HG03103 (cell line): ENCODE measurements around the gene SLC38A2.
"Not testable (repeated sequence)": the region's sequence is repeated elsewhere in the genome, so short reads cannot be mapped to it uniquely, and the experiment has no call there.

Source experiments
- ATAC-seq: cut with Tn5 transposase; IDR thresholded peaks from one replicate; pipeline ENCODE4 v1.9.1; 2021; ENCODE audit warnings: low read depth; ENCODE audit not compliant: unreplicated experiment

Gene SLC38A2

DNA sequence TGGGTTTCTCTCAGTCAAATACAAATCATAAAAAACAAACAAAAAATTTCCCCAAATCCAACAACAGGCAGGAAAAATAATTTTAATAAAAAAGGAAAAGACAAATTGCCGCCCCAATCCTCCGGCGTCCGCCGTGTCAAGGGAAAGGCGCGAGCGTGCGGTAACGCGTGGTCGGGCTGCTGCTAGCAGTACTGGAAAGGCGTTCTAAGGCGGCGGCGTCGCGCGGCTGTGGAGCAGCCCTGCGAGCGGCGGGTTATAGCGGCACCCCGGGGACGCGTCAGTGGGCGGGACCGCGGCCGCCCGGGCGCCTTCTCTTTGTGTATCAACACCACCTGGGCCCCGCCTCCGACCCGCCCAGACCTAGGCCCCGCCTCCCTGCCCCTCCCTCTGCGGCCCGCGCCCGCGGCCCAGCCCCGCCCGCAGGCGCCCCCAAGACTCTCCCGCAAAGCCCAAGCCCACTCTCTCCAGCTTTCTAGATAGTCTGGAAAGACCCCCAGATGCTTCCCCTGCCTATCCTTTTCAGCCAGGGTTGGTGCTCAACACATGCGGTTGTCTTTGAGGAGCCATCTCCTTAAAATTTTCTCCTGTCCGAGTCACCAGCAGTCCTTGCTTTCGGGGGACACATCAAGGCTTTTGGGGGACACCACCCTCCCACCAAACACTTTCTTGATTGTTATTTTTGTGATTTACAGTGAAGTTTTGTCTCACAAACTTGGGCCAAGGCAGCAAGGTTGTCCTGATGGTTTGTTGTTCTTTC lies at the start of gene SLC38A2:
Gene SLC38A2 (minus strand): TSS at position 230 of the 757 bp plus-strand sequence. CDS start 1,480 bp downstream, outside the sequence.
- peak; percentile 86 for ATAC-seq

DNA sequence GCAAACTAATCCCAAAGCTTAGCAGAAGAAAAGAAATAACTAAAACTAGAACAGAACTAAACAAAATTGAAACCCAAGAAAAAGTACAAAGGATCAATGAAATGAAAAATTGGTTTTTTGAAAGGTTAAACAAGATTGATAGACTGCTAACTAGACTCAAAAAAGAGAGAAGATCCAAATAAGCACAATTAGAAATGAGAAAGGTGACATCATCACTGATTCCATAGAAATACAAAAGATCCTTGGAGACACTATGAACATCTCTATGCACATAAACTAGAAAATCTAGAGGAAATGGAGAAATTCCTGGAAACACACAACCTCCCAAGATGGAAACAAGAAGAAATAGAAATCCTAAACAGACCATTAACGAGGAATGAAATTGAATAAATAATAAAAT lies 47.1 kb upstream of the SLC38A2 start:
- ATAC-seq: no peak

DNA sequence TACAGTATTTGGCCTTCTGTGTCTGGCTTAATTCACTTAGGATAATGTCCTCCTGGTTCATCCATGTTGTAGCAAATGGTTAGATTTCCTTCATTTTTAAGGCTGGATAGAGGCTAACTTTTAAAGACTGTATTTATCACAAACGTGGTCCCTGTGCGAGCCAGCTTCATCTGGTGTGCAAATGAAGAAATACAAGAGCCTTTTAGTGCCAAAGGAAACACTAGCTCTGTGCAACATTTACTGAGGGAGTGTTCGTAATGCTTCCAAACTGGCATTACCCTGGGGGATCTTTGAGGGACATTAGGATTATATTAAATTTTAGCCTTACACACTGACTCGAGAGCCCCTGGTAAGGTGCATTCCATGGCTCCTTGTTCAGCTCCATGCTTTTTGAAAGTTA lies 43.0 kb upstream of the SLC38A2 start:
- ATAC-seq: no peak

- ATAC-seq: no peak
Measured at GRCh38 chr12:46414591-46415268, 42.2 kb upstream of the SLC38A2 start.

DNA sequence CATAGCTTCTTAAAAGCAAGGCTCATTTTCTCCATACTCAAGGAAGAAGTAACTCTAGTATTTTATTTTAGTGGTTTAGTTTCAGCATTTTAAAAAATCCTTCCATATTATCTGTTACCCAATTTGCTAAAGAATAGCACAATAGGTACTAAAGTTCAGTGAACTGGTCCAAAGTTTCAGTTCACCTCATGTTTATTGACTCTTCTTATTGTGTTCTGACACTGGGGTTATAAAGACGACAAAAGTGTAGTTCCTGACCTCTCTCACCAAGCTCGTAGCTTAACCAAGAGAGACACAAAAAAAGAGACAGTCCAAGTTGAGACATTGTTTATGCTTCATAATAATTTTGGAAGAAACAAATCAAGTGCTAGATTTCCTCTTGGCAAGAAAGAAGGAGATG lies 40.8 kb upstream of the SLC38A2 start:
- no peak for ATAC-seq

DNA sequence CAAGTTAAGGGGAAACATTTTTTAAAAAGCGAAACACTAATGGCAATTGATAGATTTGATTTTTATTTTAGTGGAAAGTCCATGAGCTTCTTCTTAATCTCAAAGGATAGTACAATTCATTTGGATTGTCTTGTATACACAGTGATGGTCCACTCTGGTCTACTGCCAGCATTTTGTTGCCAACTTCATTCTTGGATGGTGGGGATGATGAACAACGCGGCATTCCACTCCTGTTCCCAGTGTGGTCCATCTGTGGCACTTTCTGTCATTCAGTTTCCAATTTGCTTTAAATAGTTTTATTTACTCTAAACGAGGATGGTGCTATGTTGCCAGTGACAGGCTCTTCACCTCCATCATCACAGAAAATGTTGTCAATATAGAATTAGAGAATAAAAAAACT lies 40.3 kb upstream of the SLC38A2 start:
- no peak for ATAC-seq

DNA sequence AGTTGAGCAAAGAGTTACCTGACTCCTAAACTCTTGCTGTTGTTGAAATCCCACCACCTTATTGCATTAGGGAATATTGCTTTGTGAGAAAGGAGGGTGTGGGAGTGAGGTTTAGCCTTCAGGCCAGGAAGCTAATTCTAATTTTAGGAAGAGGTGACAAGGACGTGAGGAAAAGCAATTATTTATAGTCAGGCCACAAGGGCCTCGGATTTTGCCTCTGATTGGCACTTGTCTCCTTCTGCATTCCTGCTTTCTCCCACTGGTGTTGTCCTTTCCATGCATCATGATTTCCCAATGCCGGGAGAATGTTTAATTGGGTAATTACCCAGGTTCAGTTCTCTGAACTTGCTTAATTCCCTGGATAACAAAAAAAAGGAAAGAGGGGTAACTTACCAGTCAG lies 37.9 kb upstream of the SLC38A2 start:
- no peak for ATAC-seq

DNA sequence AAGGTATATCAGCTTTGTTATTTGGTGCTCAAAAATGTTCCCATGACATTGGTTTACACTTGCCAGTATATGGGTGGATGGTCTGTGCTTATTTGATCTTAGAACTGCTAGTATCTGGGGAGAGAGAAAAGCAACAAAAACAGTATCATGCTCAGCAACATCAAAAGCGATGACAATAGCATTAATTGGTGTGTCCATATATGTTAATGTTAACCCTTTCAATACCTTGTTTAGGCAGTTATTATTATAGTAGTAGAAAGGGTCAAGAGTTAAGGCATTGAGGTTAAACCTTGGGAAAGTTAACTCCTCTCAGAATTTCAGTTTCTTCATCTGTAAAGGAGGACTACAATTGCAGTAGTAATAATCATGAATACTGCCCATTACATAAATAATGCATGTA lies 37.4 kb upstream of the SLC38A2 start:
- ATAC-seq: no peak

DNA sequence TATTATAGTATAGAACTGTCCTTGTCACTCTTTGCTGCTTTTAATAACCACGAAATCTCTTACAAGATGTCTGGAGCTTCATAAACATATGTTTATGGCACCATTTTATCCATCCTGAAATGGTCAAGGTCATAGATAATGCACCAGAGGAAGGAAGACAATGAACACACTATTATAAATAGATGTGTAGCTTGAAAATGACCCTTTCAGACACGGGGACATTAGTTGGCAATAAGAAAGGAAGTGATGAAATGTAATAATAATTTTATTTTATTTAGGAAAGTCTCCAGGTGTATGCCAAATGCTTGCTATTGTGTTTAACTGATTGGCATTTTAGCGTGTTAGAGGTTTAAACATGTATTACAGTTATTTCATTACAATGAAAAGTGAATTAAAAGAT lies 36.8 kb upstream of the SLC38A2 start:
- ATAC-seq: no peak

DNA sequence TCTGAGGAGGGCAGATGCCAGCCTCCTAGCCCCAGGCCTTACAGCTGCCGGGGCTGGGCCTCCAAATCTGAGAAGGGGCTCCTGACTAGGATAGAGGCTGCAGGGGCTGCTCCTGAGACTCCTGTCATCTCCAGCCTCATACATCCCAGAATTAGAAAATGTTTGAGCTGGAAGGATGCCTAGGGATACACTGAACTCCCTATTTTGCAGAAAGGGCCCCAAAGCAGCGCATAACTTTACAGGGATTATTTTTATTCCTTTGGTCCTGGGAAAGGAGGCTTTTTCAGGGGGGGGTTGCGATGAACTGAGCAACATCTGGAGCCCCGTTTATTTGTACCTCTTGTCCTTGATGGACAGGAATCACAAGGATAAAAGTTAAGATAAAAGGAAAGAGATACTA lies 35.9 kb upstream of the SLC38A2 start:
- no peak for ATAC-seq

DNA sequence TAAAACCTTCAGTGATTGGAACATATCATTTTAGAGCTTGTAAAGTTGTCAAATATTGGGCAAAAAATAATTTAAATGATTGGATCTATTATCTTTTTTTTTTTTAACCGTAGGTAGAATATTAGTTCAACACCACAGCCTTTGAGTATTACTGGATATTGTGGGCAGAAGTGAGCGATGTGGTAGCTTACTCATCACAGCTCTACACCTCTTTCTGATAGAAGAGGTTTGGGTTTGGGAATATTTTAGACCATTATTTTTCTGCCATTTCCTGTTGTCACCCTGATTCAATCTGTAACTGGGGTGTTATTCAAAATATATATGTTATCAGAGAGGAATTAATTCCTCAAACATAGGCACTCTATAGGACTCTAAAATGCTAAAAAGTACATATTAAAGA lies 34.8 kb upstream of the SLC38A2 start:
- no peak for ATAC-seq

GRCh38 chr12:46406352-46407027 lies 33.9 kb upstream of the SLC38A2 start:
- ATAC-seq: no peak

DNA sequence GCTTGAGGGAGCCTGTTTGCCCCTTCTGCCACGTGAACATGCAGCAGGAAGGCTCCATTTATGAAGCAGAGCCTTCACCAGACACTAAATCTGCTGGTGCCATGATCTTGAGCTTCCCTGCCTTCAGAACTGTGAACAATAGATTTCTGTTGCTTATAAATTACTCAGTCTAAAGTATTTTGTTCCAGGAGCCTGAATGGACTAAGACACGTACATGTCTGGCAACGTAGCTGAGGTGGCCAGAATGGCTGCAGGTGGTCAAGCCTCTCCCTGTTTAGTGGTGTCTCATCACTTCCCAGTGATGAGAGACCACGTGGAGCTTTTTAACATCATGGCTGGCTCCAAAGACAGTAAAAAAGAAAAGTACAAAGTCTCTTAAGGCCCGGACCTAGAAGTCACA lies 32.2 kb upstream of the SLC38A2 start:
- ATAC-seq: no peak

- no peak for ATAC-seq
Measured at GRCh38 chr12:46404225-46404631, 31.7 kb upstream of the SLC38A2 start.

- no peak for ATAC-seq
Measured at GRCh38 chr12:46403719-46404070, 31.1 kb upstream of the SLC38A2 start.

- no peak for ATAC-seq
Measured at GRCh38 chr12:46402941-46403718, 30.6 kb upstream of the SLC38A2 start.

- no peak for ATAC-seq
Measured at GRCh38 chr12:46402451-46402850, 29.9 kb upstream of the SLC38A2 start.

GRCh38 chr12:46401662-46402061 lies 29.1 kb upstream of the SLC38A2 start:
- no peak for ATAC-seq

DNA sequence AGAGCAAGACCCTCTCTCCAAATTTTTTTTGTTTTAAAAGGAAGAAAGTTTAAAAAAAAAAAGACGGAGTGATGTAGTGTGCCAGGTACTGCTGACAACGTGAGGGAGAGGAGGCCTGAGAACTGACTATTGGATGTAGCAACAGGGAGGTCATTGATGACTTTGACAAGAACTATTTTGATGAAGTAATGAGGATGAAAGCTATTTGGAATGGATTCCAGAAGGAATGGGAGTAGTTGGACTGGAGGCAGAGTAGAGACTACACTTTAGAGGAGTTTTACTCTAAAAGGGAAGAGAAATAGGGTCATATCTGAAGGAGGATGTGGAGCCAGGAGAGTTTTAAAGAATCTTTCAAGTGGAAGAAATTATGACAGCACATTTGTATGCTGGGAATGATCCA lies 27.8 kb upstream of the SLC38A2 start:
- no peak for ATAC-seq

DNA sequence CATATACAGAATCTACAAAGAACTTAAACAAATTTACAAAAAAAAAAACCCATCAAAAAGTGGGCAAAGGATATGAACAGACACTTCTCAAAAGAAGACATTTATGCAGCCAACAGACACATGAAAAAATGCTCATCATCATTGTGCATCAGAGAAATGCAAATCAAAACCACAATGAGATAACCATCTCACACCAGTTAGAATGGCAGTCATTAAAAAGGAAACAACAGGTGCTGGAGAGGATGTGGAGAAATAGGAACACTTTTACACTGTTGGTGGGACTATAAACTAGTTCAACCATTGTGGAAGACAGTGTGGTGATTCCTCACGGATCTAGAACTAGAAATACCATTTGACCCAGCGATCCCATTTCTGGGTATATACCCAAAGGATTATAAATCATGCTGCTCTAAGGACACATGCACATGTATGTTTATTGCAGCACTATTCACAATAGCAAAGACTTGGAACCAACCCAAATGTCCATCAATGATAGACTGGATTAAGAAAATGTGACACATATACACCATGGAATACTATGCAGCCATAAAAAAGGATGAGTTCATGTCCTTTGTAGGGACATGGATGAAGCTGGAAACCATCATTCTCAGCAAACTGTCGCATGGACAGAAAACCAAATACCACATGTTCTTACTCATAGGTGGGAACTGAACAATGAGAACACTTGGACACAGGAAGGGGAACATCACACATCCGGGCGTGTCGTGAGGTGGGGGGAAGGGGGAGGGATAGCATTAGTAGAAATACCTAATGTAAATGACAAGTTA lies 27.1 kb upstream of the SLC38A2 start:
- not testable (repeated sequence) for ATAC-seq
